GM12875 (cell line): ENCODE measurements around the gene KCNE1.

Experiments
- H3K4me3 ChIP-seq: one replicate; pipeline ENCODE4 v1.5.1; 2011; ENCODE audit warnings: low read depth, low read length, control low read depth
- CTCF ChIP-seq: IDR thresholded peaks from 2 replicates; pipeline ENCODE4 v1.5.1; 2011; ENCODE audit warnings: low read depth, mild to moderate bottlenecking, control low read depth, inconsistent platforms, low read length, moderate library complexity, borderline replicate concordance; ENCODE audit not compliant: insufficient read depth

The KCNE1 gene

GRCh38 chr21:34535886-34536285 is 23.9 kb upstream of the KCNE1 start:
- no peak for TF ChIP-seq CTCF
- H3K4me3 ChIP-seq = no peak overlapping the region

GRCh38 chr21:34534522-34534921 is 22.5 kb upstream of the KCNE1 start:
- H3K4me3 ChIP-seq = no peak overlapping the region
- no peak for TF ChIP-seq CTCF

GRCh38 chr21:34533938-34534337 is 21.9 kb upstream of the KCNE1 start:
- TF ChIP-seq CTCF = no peak
- no peak overlapping the region for H3K4me3 ChIP-seq

GRCh38 chr21:34531399-34531798 is 19.4 kb upstream of the KCNE1 start:
- H3K4me3 ChIP-seq = no peak overlapping the region
- TF ChIP-seq CTCF = no peak

GRCh38 chr21:34530261-34530660 is 18.3 kb upstream of the KCNE1 start:
- H3K4me3 ChIP-seq = no peak overlapping the region
- TF ChIP-seq CTCF = no peak

GRCh38 chr21:34528131-34528561 is 16.1 kb upstream of the KCNE1 start:
- no peak overlapping the region for H3K4me3 ChIP-seq
- no peak for TF ChIP-seq CTCF

- peak overlapping the region; percentile 24 for H3K4me3 ChIP-seq
Observed at GRCh38 chr21:34526618-34527290, 14.7 kb upstream of the KCNE1 start.

More at GRCh38 chr21:34526618-34527290, 14.7 kb upstream of the KCNE1 start:
- TF ChIP-seq CTCF = no peak
